GM18951 (cell line): ENCODE results near the gene ACACA.

Experiments
- POLR2A ChIP-seq: IDR thresholded peaks from 4 replicates; pipeline ENCODE4 v1.6.1; 2011; ENCODE audit warnings: mild to moderate bottlenecking; ENCODE audit not compliant: insufficient read length, insufficient read depth; ENCODE audit errors: extremely low read depth
- in situ Hi-C: fragments of 300-500 bp; cut with MboI; formaldehyde crosslinking; loops from one replicate; pipeline ENCODE4 v1.12.0; 2022; ENCODE audit warnings: low sequenced_read_pairs, mixed read lengths, inconsistent platforms; ENCODE audit not compliant: unreplicated experiment

The ACACA gene

GRCh38 chr17:37239690-37240334 is 166.8 kb downstream of the ACACA start:
- no peak for TF ChIP-seq POLR2A
- in situ Hi-C loops = loop anchor here (25.0 kb wide), 1 partner anchor 603 kb away; no protein-coding TSS in a partner anchor

GRCh38 chr17:37234106-37234505 is 172.5 kb downstream of the ACACA start:
- TF ChIP-seq POLR2A = no peak
- in situ Hi-C loops = loop anchor here (25.0 kb wide), 1 partner anchor 597 kb away; no protein-coding TSS in a partner anchor

- TF ChIP-seq POLR2A = no peak
- in situ Hi-C loops = loop anchor here (25.0 kb wide), 1 partner anchor 596 kb away; no protein-coding TSS in a partner anchor
Observed at GRCh38 chr17:37233036-37233435, 173.6 kb downstream of the ACACA start.

GRCh38 chr17:37231887-37232286 is 174.7 kb downstream of the ACACA start:
- in situ Hi-C loops = loop anchor here (25.0 kb wide), 1 partner anchor 595 kb away; no protein-coding TSS in a partner anchor
- no peak for TF ChIP-seq POLR2A

- no peak for TF ChIP-seq POLR2A
- in situ Hi-C loops = loop anchor here (25.0 kb wide), 1 partner anchor 593 kb away; no protein-coding TSS in a partner anchor
Observed at GRCh38 chr17:37230633-37231032, 176.0 kb downstream of the ACACA start.

GRCh38 chr17:37225465-37225864 is 181.2 kb downstream of the ACACA start:
- no peak for TF ChIP-seq POLR2A
- in situ Hi-C loops = loop anchor here (25.0 kb wide), 1 partner anchor 588 kb away; no protein-coding TSS in a partner anchor

DNA sequence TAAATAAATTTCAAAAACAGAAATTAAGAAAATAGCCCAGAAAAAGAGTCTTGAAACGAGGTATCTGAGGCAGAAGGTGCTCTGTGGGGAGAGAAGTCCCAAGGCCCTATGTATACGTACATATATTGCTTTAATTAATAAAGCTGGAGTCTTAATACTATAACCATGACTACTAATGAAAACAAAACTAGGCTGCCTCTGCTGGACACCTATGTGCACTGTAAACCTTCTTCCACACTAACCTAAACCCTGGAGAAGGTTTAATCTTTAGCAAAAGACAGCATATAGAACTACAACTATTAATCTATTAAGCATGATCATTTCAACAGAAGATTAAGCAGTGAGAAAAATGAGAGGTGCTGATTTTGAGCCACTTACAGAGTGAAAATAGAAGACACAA is 184.8 kb downstream of the ACACA start:
- no peak for TF ChIP-seq POLR2A
- in situ Hi-C loops = no loop called here

DNA sequence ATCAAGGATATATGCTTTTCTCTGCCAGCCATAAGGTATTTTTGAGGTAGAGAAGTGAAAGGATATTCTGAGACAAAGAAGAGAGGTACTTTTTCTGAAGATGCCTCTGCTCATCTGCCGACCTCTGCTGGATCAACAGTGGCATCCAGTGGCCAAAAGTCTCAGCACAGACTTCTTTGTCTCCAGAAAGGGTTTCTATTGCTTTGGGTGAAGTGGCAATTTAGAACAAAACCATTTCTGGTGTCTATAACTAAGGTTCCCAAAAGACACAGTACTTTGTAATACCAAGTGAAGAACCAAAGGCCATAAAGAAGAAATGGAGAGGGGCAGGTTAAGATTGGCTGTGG is 186.1 kb downstream of the ACACA start:
- in situ Hi-C loops = no loop called here
- no peak for TF ChIP-seq POLR2A

GRCh38 chr17:37219876-37220606 is 186.6 kb downstream of the ACACA start:
- in situ Hi-C loops = no loop called here

DNA sequence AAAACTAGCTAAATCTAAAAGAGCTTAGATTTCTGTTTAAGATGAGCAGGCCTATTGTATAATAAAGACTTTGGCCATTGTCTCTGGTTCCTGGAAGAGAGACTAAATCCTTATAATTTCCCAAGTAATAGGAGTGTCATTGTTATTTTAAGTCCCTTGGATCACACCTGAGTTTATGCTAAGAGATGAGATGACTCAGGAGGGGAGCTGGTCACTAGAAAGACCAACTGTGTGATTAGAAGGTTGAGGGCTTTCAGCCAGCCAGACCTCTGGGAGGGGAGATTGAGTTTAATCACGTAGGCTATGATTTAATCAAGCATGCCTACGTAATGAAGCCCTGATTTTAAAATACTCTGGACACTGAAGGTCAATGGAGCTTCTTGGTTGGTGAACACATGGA is 187.8 kb downstream of the ACACA start:
- in situ Hi-C loops = no loop called here
- TF ChIP-seq POLR2A = no peak

More at GRCh38 chr17:37219876-37220606, 186.6 kb downstream of the ACACA start:
- no peak for TF ChIP-seq POLR2A

GRCh38 chr17:37214416-37214815 is 192.2 kb downstream of the ACACA start:
- TF ChIP-seq POLR2A = no peak

DNA sequence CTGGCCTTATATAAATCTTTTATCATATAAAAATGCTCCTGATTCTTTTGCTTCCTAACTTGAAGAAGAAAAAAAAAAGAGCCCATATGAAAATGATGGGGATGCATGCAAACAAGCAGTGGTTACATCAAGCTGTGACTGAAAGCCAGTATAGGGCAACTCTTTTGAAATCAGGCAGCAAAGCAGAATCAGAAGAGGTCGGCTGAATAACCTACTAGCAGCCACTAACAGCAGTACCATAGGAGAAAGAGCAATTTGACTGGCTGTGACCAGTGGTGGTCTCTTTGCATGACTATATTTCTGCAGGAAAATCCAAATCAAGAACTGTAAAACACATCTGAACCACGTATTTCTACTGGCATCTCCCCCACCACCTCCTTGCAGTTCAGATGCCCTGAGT is 192.7 kb downstream of the ACACA start:
- in situ Hi-C loops = no loop called here

More at GRCh38 chr17:37214416-37214815, 192.2 kb downstream of the ACACA start:
- in situ Hi-C loops = no loop called here

GRCh38 chr17:37212179-37212578 is 194.5 kb downstream of the ACACA start:
- no peak for TF ChIP-seq POLR2A
- in situ Hi-C loops = no loop called here

More for the DNA sequence above, 192.7 kb downstream of the ACACA start:
- TF ChIP-seq POLR2A = no peak

GRCh38 chr17:37211136-37211535 is 195.5 kb downstream of the ACACA start:
- in situ Hi-C loops = no loop called here
- TF ChIP-seq POLR2A = no peak
